Heart left ventricle (tissue), 13 donors: ENCODE results near the gene INTS6L.

Experiments used
- CTCF ChIP-seq, 12 donors: fragments of 200-600 bp; sonication (generic) in 4 of 12; IDR thresholded peaks; one replicate each; pipeline versions ENCODE4 v1.5.0 to v1.8.0; 2018 to 2022; ENCODE audit warnings: antibody characterized with exemption in 12 of 12, mild to moderate bottlenecking in 5 of 12
- POLR2A ChIP-seq, 2 donors: fragments of 450-650 bp; IDR thresholded peaks; one replicate each; pipeline ENCODE4 v1.6.1; 2017; ENCODE audit warnings: antibody characterized with exemption in 2 of 2, mild to moderate bottlenecking in 2 of 2, moderate library complexity in 2 of 2
- donor health status: ischemic (EF 13 %, LVEDD 7.1; RV severe dilation, severe dysfunction).
- donor health status: DM: no; HTN: yes; CAD: no.
- donor health status: DM: no; HTN: no; CAD: no.
- donor health status: ischemic (EF 25% LVEDD 6.9; RV normal size, moderate dysfunction).
- donor health status: ischemic (EF 25% LVEDD 5.7; RV mildly dilated, moderate dysfunction).
- donor health status: ischemic (EF 35%, LVEDD 5.7; RV mildly dilated, moderate dysfunction).
- donor health status: nonischemic (EF 11% LVEDD 7.7; RV severe dilation, severe dysfunction).
- donor health status: DM: yes; HTN: yes; CAD: no.
- donor health status: PGD.
- donor health status: ischemic (EF 29% LVEDD 5.4; RV normal size, mild dysfunction).
- donor health status: nonischemic (EF 23%, LVEDD 6.1; RV moderate dilation, normal function).

GRCh38 chrX:135489542-135489941 lies 30.9 kb upstream of the INTS6L start:
- TF ChIP-seq CTCF (IDR thresholded peaks at IDR 0.05) (no peak), POLR2A (IDR thresholded peaks at IDR 0.05) (no peak)
